Breast epithelium (tissue), 3 donors: ENCODE measurements around the gene FXYD3.

Experiments used
- CTCF ChIP-seq, 3 donors: fragments of 450-650 bp; IDR thresholded peaks; one replicate each; pipeline ENCODE4 v1.5.1; 2016 to 2017; ENCODE audit warnings: antibody characterized with exemption in 3 of 3, mild to moderate bottlenecking in 3 of 3, moderate library complexity in 3 of 3
- POLR2A ChIP-seq: fragments of 450-650 bp; IDR thresholded peaks from one replicate; pipeline ENCODE4 v1.6.1; 2016; ENCODE audit warnings: antibody characterized with exemption, mild to moderate bottlenecking, moderate library complexity
- POLR2AphosphoS5 ChIP-seq, 3 donors: sonication (generic); formaldehyde crosslinking; IDR thresholded peaks; one replicate each; pipeline ENCODE4 v1.6.1; 2017; ENCODE audit warnings: antibody characterized with exemption in 3 of 3

- TF ChIP-seq POLR2AphosphoS5 (IDR thresholded peaks at IDR 0.05) = no peak
- TF ChIP-seq CTCF (IDR thresholded peaks at IDR 0.05) = no peak
- no peak for TF ChIP-seq POLR2A
Measured at GRCh38 chr19:35122687-35123551, 7.3 kb downstream of the FXYD3 start.
